Endothelial cell of umbilical vein (primary cell): ENCODE results near the gene SLC44A2. TPM values are rescaled to one million over a fixed set of nuclear protein-coding genes. Genes with fewer than 3 reads are reported as not detected.

Experiments
- BruUV-seq: library from RNA; stranded (reverse); fragments of 400-500 nt; replicated peaks from 2 replicates; lab custom pipeline; 2021; lab: Mats Ljungman, UMichigan
- CTCF ChIA-PET: fragments of 300-600, 350-600 bp; sonication (Branson Sonifier 250); formaldehyde crosslinking; loops from one replicate; lab custom pipeline; 2021; ENCODE audit warnings: antibody characterized with exemption, inconsistent platforms; lab: Charles Lee
- POLR2A ChIA-PET: fragments of 300-600, 350-600 bp; sonication (Branson Sonifier 250); formaldehyde crosslinking; loops from one replicate; lab custom pipeline; 2021; ENCODE audit warnings: antibody characterized with exemption, inconsistent platforms; lab: Charles Lee
- DNase-seq: peaks from one replicate; pipeline ENCODE4 v3.0.0-alpha.2; 2011; ENCODE audit warnings: low read depth, low spot score
- FAIRE-seq: peaks from 2 replicates; lab custom pipeline; 2011; peaks lifted over from hg19 to GRCh38; lab: Jason Lieb, UNC
- H2AFZ ChIP-seq: 2 replicates; pipeline ENCODE4 v1.6.0; 2012; ENCODE audit warnings: low read depth, low read length, control low read depth, inconsistent platforms
- H3K27ac ChIP-seq: 2 replicates; pipeline ENCODE4 v1.5.1; 2011; ENCODE audit warnings: low read depth, mild to moderate bottlenecking, control low read depth, low read length, moderate library complexity; ENCODE audit not compliant: insufficient read depth
- H3K27me3 ChIP-seq, 2 experiments: 2 replicates each; pipeline versions ENCODE4 v1.6.0 to v1.6.1; 2011; ENCODE audit warnings: low read length in 2 of 2, mixed read lengths in 1 of 2; ENCODE audit not compliant: control insufficient read depth in 2 of 2, insufficient read depth in 2 of 2
- H3K36me3 ChIP-seq, 2 experiments: 2 replicates in 1 of 2; 3 replicates in 1 of 2; pipeline ENCODE4 v1.5.1; 2011; ENCODE audit warnings: low read length in 2 of 2, mild to moderate bottlenecking in 1 of 2, moderate library complexity in 1 of 2; ENCODE audit not compliant: control insufficient read depth in 2 of 2, insufficient read depth in 2 of 2; ENCODE audit errors: extremely low read depth in 1 of 2
- H3K4me1 ChIP-seq: 3 replicates; pipeline ENCODE4 v1.5.1; 2011; ENCODE audit warnings: mild to moderate bottlenecking, low read length; ENCODE audit not compliant: control insufficient read depth, insufficient read depth; ENCODE audit errors: extremely low read depth
- H3K4me2 ChIP-seq: 2 replicates; pipeline ENCODE4 v1.6.1; 2011; ENCODE audit warnings: low read length, control low read depth, mixed read lengths; ENCODE audit not compliant: insufficient read depth
- H3K4me3 ChIP-seq, 3 experiments: fragments of 200-600 bp in 1 of 3; sonication (generic), shearing (Covaris generic) in 1 of 3; replicated peaks in 1 of 3; 2 replicates each; pipeline ENCODE4 v1.5.1; 2011 to 2016; ENCODE audit warnings: control low read depth in 3 of 3, low read length in 3 of 3, mild to moderate bottlenecking in 2 of 3, inconsistent platforms in 1 of 3, low read depth in 1 of 3, moderate library complexity in 1 of 3; ENCODE audit not compliant: insufficient read depth in 1 of 3
- H3K79me2 ChIP-seq: 2 replicates; pipeline ENCODE4 v1.6.0; 2012; ENCODE audit warnings: low read length, inconsistent platforms; ENCODE audit not compliant: control insufficient read depth, insufficient read depth
- H3K9ac ChIP-seq: replicated peaks from 2 replicates; pipeline ENCODE3; 2011; ENCODE audit warnings: low read length, control low read depth; ENCODE audit not compliant: insufficient read depth; ENCODE audit errors: extremely low read depth
- H3K9me1 ChIP-seq: replicated peaks from 3 replicates; pipeline ENCODE4 v1.6.0; 2011; ENCODE audit warnings: mild to moderate bottlenecking, low read length; ENCODE audit not compliant: control insufficient read depth, insufficient read depth; ENCODE audit errors: extremely low read depth
- H3K9me3 ChIP-seq: replicated peaks from 2 replicates; pipeline ENCODE4 v1.5.1; 2012; ENCODE audit warnings: low read length, inconsistent platforms; ENCODE audit not compliant: control insufficient read depth, insufficient read depth
- H4K20me1 ChIP-seq: replicated peaks from 2 replicates; pipeline ENCODE3; 2011; ENCODE audit warnings: mild to moderate bottlenecking, low read length; ENCODE audit not compliant: control insufficient read depth, insufficient read depth; ENCODE audit errors: extremely low read depth
- CTCF ChIP-seq, 2 donors: IDR thresholded peaks; 1 replicate in 1 of 2; 2 replicates in 1 of 2; pipeline ENCODE4 v1.5.1; 2011; ENCODE audit warnings: low read length in 2 of 2, mild to moderate bottlenecking in 2 of 2, moderate library complexity in 2 of 2, control low read depth in 1 of 2, inconsistent platforms in 1 of 2, low read depth in 1 of 2; ENCODE audit not compliant: insufficient read depth in 1 of 2; ENCODE audit errors: extremely low read depth in 1 of 2
- EZH2 ChIP-seq: IDR thresholded peaks from 2 replicates; pipeline ENCODE4 v1.6.1; 2012; ENCODE audit warnings: borderline replicate concordance, low read depth, mild to moderate bottlenecking, moderate library complexity, low read length, inconsistent platforms; ENCODE audit not compliant: severe bottlenecking
- FOS ChIP-seq: IDR thresholded peaks from 2 replicates; pipeline ENCODE4 v1.6.1; 2011; ENCODE audit warnings: mild to moderate bottlenecking, low read length, moderate library complexity, borderline replicate concordance; ENCODE audit not compliant: insufficient read depth
- GATA2 ChIP-seq: IDR thresholded peaks from 2 replicates; pipeline ENCODE4 v1.7.0; 2011; ENCODE audit warnings: low read depth, mild to moderate bottlenecking, moderate library complexity, mixed read lengths, low read length; ENCODE audit not compliant: insufficient read length, insufficient read depth
- JUN ChIP-seq: IDR thresholded peaks from 2 replicates; pipeline ENCODE4 v1.6.1; 2011; ENCODE audit warnings: borderline replicate concordance, low read depth; ENCODE audit not compliant: insufficient read length, insufficient read depth
- MAX ChIP-seq: IDR thresholded peaks from 2 replicates; pipeline ENCODE4 v1.6.1; 2011; ENCODE audit not compliant: insufficient read depth, insufficient read length
- MYC ChIP-seq: IDR thresholded peaks from one replicate; pipeline ENCODE4 v1.6.1; 2011; ENCODE audit warnings: mild to moderate bottlenecking, low read depth, low read length
- POLR2A ChIP-seq: IDR thresholded peaks from 2 replicates; pipeline ENCODE4 v1.6.1; 2012; ENCODE audit warnings: low read depth, mild to moderate bottlenecking, control low read depth, low read length
- POLR2AphosphoS5 ChIP-seq: IDR thresholded peaks from 2 replicates; pipeline ENCODE4 v1.6.1; 2012; ENCODE audit warnings: low read depth, mild to moderate bottlenecking, control low read depth, low read length, moderate library complexity; ENCODE audit not compliant: insufficient read depth
- dilution Hi-C: fragments of 300-500 bp; cut with MboI; formaldehyde crosslinking; loops from one replicate; pipeline ENCODE4 v1.15.0; 2019; ENCODE audit warnings: low sequenced_read_pairs; ENCODE audit not compliant: extremely low pct_ligation_motif_present
- intact Hi-C: fragments of 100-400 bp; cut with micrococcal nuclease; formaldehyde crosslinking; loops from one replicate; pipeline ENCODE4 v1.10.0; 2022
- polyA plus RNA-seq, 4 experiments: library from polyadenylated mRNA; depleted of rRNA in 3 of 4; stranded (reverse) in 3 of 4; unstranded in 1 of 4; fragments of >200 nt; gene quantifications; 2 replicates each; pipeline versions ENCODE4 v1.2.1 to v1.2.3, GENCODE V29; 2011 to 2012; ENCODE audit warnings: missing spikeins in 1 of 4
- total RNA-seq: library from RNA; stranded (reverse); gene quantifications from 2 replicates; pipeline ENCODE4 v1.2.3, GENCODE V29; 2021

SLC44A2 gene
- total and polyA plus RNA-seq, 2 donors (not counting 3 experiments of a cell fraction or from before 2014, with no cell fraction given) = 97.7 to 130 TPM

- H3K9me1 ChIP-seq = no peaks in the 10 kb centered on the region
- H4K20me1 ChIP-seq = no peaks in the 10 kb centered on the region
- H2AFZ ChIP-seq = no peak overlapping the region
- no peak overlapping the region for H3K4me3 ChIP-seq
- H3K27ac ChIP-seq = no peak overlapping the region
- DNase-seq (no peak), FAIRE-seq (no peak)
- H3K4me1 ChIP-seq = no peaks in the 10 kb centered on the region
- CTCF ChIA-PET = interaction anchor here (3.4 kb wide), 1 partner anchor 11 kb away, joined by 22 read pairs; no protein-coding TSS in a partner anchor
- H3K4me2 ChIP-seq = no peak overlapping the region
- H3K9me3 ChIP-seq = no peaks in the 10 kb centered on the region
- POLR2A ChIA-PET = interaction anchor here (1.0 kb wide), 1 partner anchor 20 kb away, joined by 3 read pairs; no protein-coding TSS in a partner anchor
- peaks cover 16 to 59% of the 10 kb centered on the region in 2 experiments for H3K36me3 ChIP-seq
- no peak for TF ChIP-seq GATA2
- no peak for TF ChIP-seq JUN
- TF ChIP-seq MYC = no peak
- TF ChIP-seq MAX = no peak
- TF ChIP-seq POLR2AphosphoS5 = no peak
- intact Hi-C loops = no loop called here
- no peak overlapping the region for H3K9ac ChIP-seq
- H3K27me3 ChIP-seq = no peaks in the 10 kb centered on the region
- H3K79me2 ChIP-seq = peaks cover 3% of the 10 kb centered on the region
- dilution Hi-C loops = no loop called here
- no TSS peak for BruUV-seq
Measured at GRCh38 chr19:10688545-10689280, 63.4 kb downstream of the SLC44A2 start.

GRCh38 chr19:10690341-10690781, 65.0 kb downstream of the SLC44A2 start:
- Histone ChIP-seq H3K4me3 (no peak overlapping the region), H3K9me3 (no peaks in the 10 kb centered on the region), H3K79me2 (peaks cover 2% of the 10 kb centered on the region), H3K4me2 (no peak overlapping the region), H3K27ac (no peak overlapping the region), H2AFZ (no peak overlapping the region), H3K36me3 (peaks cover 11 to 51% of the 10 kb centered on the region in 2 experiments), H3K9me1 (no peaks in the 10 kb centered on the region), H3K9ac (no peak overlapping the region), H4K20me1 (no peaks in the 10 kb centered on the region), H3K27me3 (no peaks in the 10 kb centered on the region), H3K4me1 (peaks cover 6% of the 10 kb centered on the region)
- DNase-seq = no peak
- no TSS peak for BruUV-seq
- ChIA-PET CTCF (interaction anchor here (3.4 kb wide), 1 partner anchor 9 kb away, joined by 22 read pairs; no protein-coding TSS in a partner anchor), POLR2A (no interaction called here)
- no peak for FAIRE-seq
- dilution Hi-C loops (no loop called here), intact Hi-C loops (loop anchor here (10.0 kb wide), 1 partner anchor 216 kb away; no protein-coding TSS in a partner anchor)
- TF ChIP-seq MAX (no peak), GATA2 (no peak), JUN (no peak), MYC (no peak), POLR2AphosphoS5 (no peak), POLR2A (no peak), CTCF (IDR thresholded peaks at IDR 0.05; ENCODE audit: extremely low read depth in 1 of 2, insufficient read depth in 1 of 2, low read depth in 1 of 2, low read length in 2 of 2) (no peak), EZH2 (no peak), FOS (no peak)
